Loucy (cell line): Measurements from ENCODE around the gene SH3PXD2B.

Source experiments
- CTCF ChIP-seq: fragments of 200-600 bp; sonication (generic); conservative IDR thresholded peaks from 2 replicates; pipeline ENCODE4 v1.5.1; 2014; ENCODE audit warnings: mild to moderate bottlenecking, antibody characterized with exemption, low read length
- EZH2phosphoT487 ChIP-seq: fragments of 200-600 bp; IDR thresholded peaks from 2 replicates; pipeline ENCODE4 v1.6.1; 2018; ENCODE audit warnings: antibody characterized with exemption, mild to moderate bottlenecking, moderate library complexity, borderline replicate concordance

- TF ChIP-seq CTCF (no peak), EZH2phosphoT487 (no peak)
These were observed 176.0 kb downstream of the SH3PXD2B start for GRCh38 chr5:172278356-172278755.
